Right forelimb (tissue), 1 donor: ENCODE results near the gene MYO3B.
"Not testable (repeated sequence)": the region's sequence is repeated elsewhere in the genome, so short reads cannot be mapped to it uniquely, and the experiment has no call there.

Experiments
- DNase-seq: peaks from one replicate; pipeline ENCODE4 v3.0.0-alpha.2; 2018

Gene MYO3B

GRCh38 chr2:170523506-170523905 is 345.6 kb downstream of the MYO3B start:
- no peak for DNase-seq

GRCh38 chr2:170524828-170525565 is 347.1 kb downstream of the MYO3B start:
- no peak for DNase-seq

- no peak for DNase-seq
Observed at GRCh38 chr2:170525566-170525900, 347.6 kb downstream of the MYO3B start.

GRCh38 chr2:170530284-170530745 is 352.4 kb downstream of the MYO3B start:
- DNase-seq: no peak

GRCh38 chr2:170530803-170531564 is 353.0 kb downstream of the MYO3B start:
- DNase-seq: no peak

GRCh38 chr2:170531876-170532275 is 353.9 kb downstream of the MYO3B start:
- no peak for DNase-seq

- DNase-seq: no peak
Observed at GRCh38 chr2:170533156-170533555, 355.2 kb downstream of the MYO3B start.

- DNase-seq: no peak
Observed at GRCh38 chr2:170535552-170535951, 357.6 kb downstream of the MYO3B start.

- no peak for DNase-seq
Observed at GRCh38 chr2:170544817-170545216, 366.9 kb downstream of the MYO3B start.

- no peak for DNase-seq
Observed at GRCh38 chr2:170548304-170548703, 370.4 kb downstream of the MYO3B start.

GRCh38 chr2:170550501-170550900 is 372.6 kb downstream of the MYO3B start:
- DNase-seq: no peak

GRCh38 chr2:170551899-170552298 is 374.0 kb downstream of the MYO3B start:
- not testable (repeated sequence) for DNase-seq

- DNase-seq: no peak
Observed at GRCh38 chr2:170553748-170554147, 375.8 kb downstream of the MYO3B start.

GRCh38 chr2:170554278-170554955 is 376.5 kb downstream of the MYO3B start:
- peak; percentile 53 for DNase-seq

- no peak for DNase-seq
Observed at GRCh38 chr2:170562928-170563327, 385.0 kb downstream of the MYO3B start.

- DNase-seq: no peak
Observed at GRCh38 chr2:170563401-170563800, 385.5 kb downstream of the MYO3B start.

GRCh38 chr2:170566138-170566537 is 388.2 kb downstream of the MYO3B start:
- DNase-seq: no peak

GRCh38 chr2:170567429-170567828 is 389.5 kb downstream of the MYO3B start:
- no peak for DNase-seq

- no peak for DNase-seq
Observed at GRCh38 chr2:170568511-170568910, 390.6 kb downstream of the MYO3B start.

- DNase-seq: no peak
Observed at GRCh38 chr2:170571612-170572011, 393.7 kb downstream of the MYO3B start.

- DNase-seq: no peak
Observed at GRCh38 chr2:170573671-170574070, 395.7 kb downstream of the MYO3B start.

GRCh38 chr2:170576296-170576695 is 398.3 kb downstream of the MYO3B start:
- no peak for DNase-seq

- DNase-seq: no peak
Observed at GRCh38 chr2:170577356-170577755, 399.4 kb downstream of the MYO3B start.

- no peak for DNase-seq
Observed at GRCh38 chr2:170578606-170579005, 400.7 kb downstream of the MYO3B start.
